CD4-positive, alpha-beta T cell (primary cell): ENCODE measurements around the gene TRIM25. TPM values are rescaled to one million over a fixed set of nuclear protein-coding genes. Genes with fewer than 3 reads are reported as not detected.

Source experiments
- ATAC-seq: fragments of 200-7000 bp; cut with Tn5 transposase; one replicate; pipeline ENCODE4 v1.10.0; 2022; ENCODE audit warnings: mild to moderate bottlenecking; ENCODE audit not compliant: poor library complexity
- CTCF ChIA-PET: fragments of 350-600 bp; sonication (Branson Sonifier 250); formaldehyde crosslinking; loops from one replicate; lab custom pipeline; 2021; ENCODE audit warnings: antibody characterized with exemption, inconsistent platforms; lab: Charles Lee
- POLR2A ChIA-PET: fragments of 350-600 bp; sonication (Branson Sonifier 250); formaldehyde crosslinking; loops from one replicate; lab custom pipeline; 2021; ENCODE audit warnings: antibody characterized with exemption, inconsistent platforms; lab: Charles Lee
- DNase-seq, 14 experiments: peaks; one replicate each; pipeline ENCODE4 v3.0.0-alpha.2; 2013 to 2020; ENCODE audit warnings: mixed read lengths in 2 of 14
- H3K27ac ChIP-seq, 2 donors: one replicate each; pipeline versions ENCODE4 v1.5.1 to v1.7.0; 2013; ENCODE audit warnings: low read length in 2 of 2, low read depth in 1 of 2, mild to moderate bottlenecking in 1 of 2
- H3K27me3 ChIP-seq, 2 experiments: 1 replicate in 1 of 2; 2 replicates in 1 of 2; pipeline versions ENCODE4 v1.6.1 to v1.7.0; 2013; ENCODE audit warnings: low read length in 2 of 2, control low read depth in 1 of 2, mild to moderate bottlenecking in 1 of 2, moderate library complexity in 1 of 2; ENCODE audit not compliant: insufficient read depth in 2 of 2, control insufficient read depth in 1 of 2
- H3K36me3 ChIP-seq: one replicate; pipeline ENCODE4 v1.6.1; 2013; ENCODE audit warnings: low read length, control low read depth; ENCODE audit not compliant: insufficient read depth
- H3K4me1 ChIP-seq: one replicate; pipeline ENCODE4 v1.6.1; 2013; ENCODE audit warnings: low read length, control low read depth; ENCODE audit not compliant: insufficient read depth
- H3K4me3 ChIP-seq: one replicate; pipeline ENCODE4 v1.5.1; 2013; ENCODE audit warnings: mild to moderate bottlenecking, low read length, moderate library complexity
- H3K9me3 ChIP-seq, 2 experiments: 1 replicate in 1 of 2; 2 replicates in 1 of 2; pipeline versions ENCODE4 v1.6.1 to v1.7.0; 2013; ENCODE audit warnings: low read length in 2 of 2, mild to moderate bottlenecking in 2 of 2, control low read depth in 1 of 2, moderate library complexity in 1 of 2; ENCODE audit not compliant: control insufficient read depth in 1 of 2, insufficient read depth in 1 of 2
- H3K27ac Mint-ChIP-seq: one replicate; pipeline ENCODE4 v1.8.0; 2020; ENCODE audit warnings: mixed read lengths
- H3K27me3 Mint-ChIP-seq: one replicate; pipeline ENCODE4 v1.8.0; 2021; ENCODE audit warnings: mixed read lengths
- H3K36me3 Mint-ChIP-seq: one replicate; pipeline ENCODE4 v1.8.0; 2021; ENCODE audit warnings: low read depth, mixed read lengths
- H3K4me1 Mint-ChIP-seq: one replicate; pipeline ENCODE4 v1.8.0; 2021; ENCODE audit warnings: low read depth, mixed read lengths
- H3K4me3 Mint-ChIP-seq: one replicate; pipeline ENCODE4 v1.8.0; 2020; ENCODE audit warnings: mild to moderate bottlenecking, mixed read lengths
- H3K9me3 Mint-ChIP-seq: one replicate; pipeline ENCODE4 v1.8.0; 2020; ENCODE audit warnings: mixed read lengths
- intact Hi-C, 2 experiments: fragments of 100-400 bp; cut with DNase I in 1 of 2; cut with micrococcal nuclease in 1 of 2; formaldehyde crosslinking; loops; one replicate each; pipeline versions ENCODE4 v1.15.1 to v1.9.0; 2023 to 2025; cut with DNase I, micrococcal nuclease
- total RNA-seq, 174 experiments: library from RNA in 2 of 174; stranded (reverse) in 2 of 174; gene quantifications; one replicate each; pipeline ENCODE4 v1.2.3 and lab custom pipeline; 2021 to 2026
- TF ChIP-seq, protein P1 (sequence below): fragments of 200-600 bp; IDR thresholded peaks from one replicate; pipeline ENCODE4 v1.8.0; 2022; ENCODE audit warnings: antibody characterized with exemption, mild to moderate bottlenecking

Gene TRIM25
- total RNA-seq, 2 experiments from 2014 or later, result 31.7 to 33.2 TPM

DNA sequence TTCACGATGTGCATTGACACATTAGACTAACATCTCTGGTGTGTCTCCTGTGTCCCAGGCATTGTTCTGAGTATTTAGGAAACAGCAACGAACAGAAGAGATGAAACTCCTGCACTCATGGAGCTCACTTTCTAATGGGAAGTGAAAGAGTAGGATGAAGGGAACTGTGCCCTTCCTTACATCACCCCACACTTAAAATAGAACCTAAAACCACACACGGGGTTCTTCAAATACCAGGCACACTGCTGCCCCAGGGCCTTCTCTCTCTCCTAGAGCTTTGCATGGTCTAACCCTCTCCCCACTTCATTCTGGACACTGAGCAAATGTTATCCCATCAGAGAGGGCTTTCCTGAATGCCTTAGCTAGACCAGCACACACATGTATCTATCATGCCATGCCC, 33.7 kb downstream of the TRIM25 start:
- no peak overlapping the region for H3K4me3 ChIP-seq
- no peaks in the 10 kb centered on the region for H3K4me1 ChIP-seq
- H3K9me3 ChIP-seq, result no peaks in the 10 kb centered on the region
- ATAC-seq (no peak), DNase-seq (no peak)
- no peaks in the 10 kb centered on the region for H3K4me1 Mint-ChIP-seq
- no peaks in the 10 kb centered on the region for H3K9me3 Mint-ChIP-seq
- no peak overlapping the region for H3K27ac ChIP-seq
- TF ChIP-seq, protein P1, sequence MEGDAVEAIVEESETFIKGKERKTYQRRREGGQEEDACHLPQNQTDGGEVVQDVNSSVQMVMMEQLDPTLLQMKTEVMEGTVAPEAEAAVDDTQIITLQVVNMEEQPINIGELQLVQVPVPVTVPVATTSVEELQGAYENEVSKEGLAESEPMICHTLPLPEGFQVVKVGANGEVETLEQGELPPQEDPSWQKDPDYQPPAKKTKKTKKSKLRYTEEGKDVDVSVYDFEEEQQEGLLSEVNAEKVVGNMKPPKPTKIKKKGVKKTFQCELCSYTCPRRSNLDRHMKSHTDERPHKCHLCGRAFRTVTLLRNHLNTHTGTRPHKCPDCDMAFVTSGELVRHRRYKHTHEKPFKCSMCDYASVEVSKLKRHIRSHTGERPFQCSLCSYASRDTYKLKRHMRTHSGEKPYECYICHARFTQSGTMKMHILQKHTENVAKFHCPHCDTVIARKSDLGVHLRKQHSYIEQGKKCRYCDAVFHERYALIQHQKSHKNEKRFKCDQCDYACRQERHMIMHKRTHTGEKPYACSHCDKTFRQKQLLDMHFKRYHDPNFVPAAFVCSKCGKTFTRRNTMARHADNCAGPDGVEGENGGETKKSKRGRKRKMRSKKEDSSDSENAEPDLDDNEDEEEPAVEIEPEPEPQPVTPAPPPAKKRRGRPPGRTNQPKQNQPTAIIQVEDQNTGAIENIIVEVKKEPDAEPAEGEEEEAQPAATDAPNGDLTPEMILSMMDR, result no peak
- intact Hi-C loops, result no loop called here
- no peaks in the 10 kb centered on the region for H3K27me3 Mint-ChIP-seq
- H3K36me3 ChIP-seq, result no peaks in the 10 kb centered on the region
- H3K27me3 ChIP-seq, result no peaks in the 10 kb centered on the region
- H3K36me3 Mint-ChIP-seq, result peaks cover 7% of the 10 kb centered on the region
- POLR2A ChIA-PET, result interaction anchor here (0.9 kb wide), 1 partner anchor 11 kb away, joined by 3 read pairs; no protein-coding TSS in a partner anchor
- no peak overlapping the region for H3K27ac Mint-ChIP-seq
- CTCF ChIA-PET, result no interaction called here
- H3K4me3 Mint-ChIP-seq, result no peak overlapping the region

DNA sequence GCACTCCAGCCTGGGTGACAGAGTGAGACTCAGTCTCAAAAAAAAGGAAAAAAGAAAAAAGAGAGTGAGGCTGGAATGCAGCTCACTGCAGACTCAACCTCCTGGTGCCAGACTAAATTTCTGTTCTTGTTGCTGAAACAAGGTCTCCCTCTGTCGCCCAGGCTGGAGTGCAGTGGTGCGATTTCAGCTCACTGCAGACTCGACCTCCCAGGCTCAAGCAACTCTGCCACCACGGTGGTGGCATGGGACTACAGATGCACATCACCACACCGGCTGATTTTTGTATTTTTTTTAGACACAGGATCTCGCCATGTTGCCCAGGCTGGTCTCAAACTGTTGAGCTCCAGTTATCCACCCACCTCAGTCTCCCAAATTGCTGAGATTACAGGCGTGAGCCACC, 34.6 kb downstream of the TRIM25 start:
- Mint-ChIP-seq H3K4me3 (no peak overlapping the region), H3K9me3 (no peaks in the 10 kb centered on the region), H3K27ac (no peak overlapping the region), H3K4me1 (no peaks in the 10 kb centered on the region), H3K27me3 (peaks cover 6% of the 10 kb centered on the region), H3K36me3 (no peaks in the 10 kb centered on the region)
- no peaks in the 10 kb centered on the region for H3K27me3 ChIP-seq
- no peak overlapping the region for H3K4me3 ChIP-seq
- H3K4me1 ChIP-seq, result no peaks in the 10 kb centered on the region
- intact Hi-C loops, result no loop called here
- ATAC-seq, result no peak
- no peak overlapping the region for H3K27ac ChIP-seq
- DNase-seq, result no peak
- no peaks in the 10 kb centered on the region for H3K9me3 ChIP-seq
- H3K36me3 ChIP-seq, result no peaks in the 10 kb centered on the region
- ChIA-PET CTCF (no interaction called here), POLR2A (no interaction called here)
- TF ChIP-seq, protein P1, result no peak

DNA sequence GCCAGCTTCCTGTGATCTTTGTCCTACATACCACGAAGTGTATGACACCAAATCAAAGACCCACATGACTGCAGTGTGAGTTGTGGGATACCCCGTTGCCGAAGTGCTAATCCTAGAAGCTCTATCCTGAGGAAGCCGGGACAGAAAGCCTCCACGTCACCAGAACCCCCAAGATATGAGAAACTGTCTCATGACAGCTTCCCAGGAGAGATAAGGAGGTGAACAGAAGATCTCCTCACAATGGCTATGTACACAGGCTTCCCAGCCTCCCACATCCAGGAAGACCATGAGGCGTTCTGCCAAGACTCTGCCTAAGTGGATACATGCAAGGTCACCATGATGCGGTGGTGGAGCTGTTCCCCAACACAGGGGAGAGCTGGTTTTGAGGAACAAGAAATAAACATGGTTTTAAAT, 37.1 kb downstream of the TRIM25 start:
- H3K9me3 Mint-ChIP-seq, result no peaks in the 10 kb centered on the region
- H3K27ac Mint-ChIP-seq, result no peak overlapping the region
- DNase-seq (no peak), ATAC-seq (no peak)
- no peak overlapping the region for H3K4me3 Mint-ChIP-seq
- no peaks in the 10 kb centered on the region for H3K27me3 ChIP-seq
- TF ChIP-seq, protein P1, result no peak
- ChIA-PET POLR2A (interaction anchor here (0.7 kb wide), 1 partner anchor 12 kb away, joined by 3 read pairs; no protein-coding TSS in a partner anchor), CTCF (interaction anchor here (1.3 kb wide), 1 partner anchor 57 kb away, joined by 3 read pairs; no protein-coding TSS in a partner anchor)
- peaks cover 6% of the 10 kb centered on the region for H3K27me3 Mint-ChIP-seq
- H3K4me3 ChIP-seq, result no peak overlapping the region
- H3K36me3 Mint-ChIP-seq, result no peaks in the 10 kb centered on the region
- H3K4me1 Mint-ChIP-seq, result no peaks in the 10 kb centered on the region
- intact Hi-C loops, result no loop called here
- no peaks in the 10 kb centered on the region for H3K36me3 ChIP-seq
- H3K4me1 ChIP-seq, result no peaks in the 10 kb centered on the region
- H3K9me3 ChIP-seq, result no peaks in the 10 kb centered on the region
- no peak overlapping the region for H3K27ac ChIP-seq
